Adrenal gland (tissue), 12 donors: Measurements from ENCODE around the gene NBAS. TPM values are rescaled to one million over a fixed set of nuclear protein-coding genes. Genes with fewer than 3 reads are reported as not detected.

ENCODE experiments used
- DNase-seq, 7 donors: peaks; one replicate each; pipeline ENCODE4 v3.0.0-alpha.2; 2019 to 2020
- H3K27ac ChIP-seq, 5 donors: fragments of 200-600 bp; sonication (generic) in 4 of 5; 1 replicate in 3 of 5; 2 replicates in 2 of 5; pipeline versions ENCODE4 v1.5.1 to v1.8.0; 2016 to 2020; ENCODE audit warnings: mild to moderate bottlenecking in 1 of 5
- H3K27me3 ChIP-seq: fragments of 200-600 bp; 2 replicates; pipeline ENCODE4 v1.8.0; 2021
- H3K36me3 ChIP-seq, 2 donors: fragments of 200-600 bp; replicated peaks in 1 of 2; 1 replicate in 1 of 2; 2 replicates in 1 of 2; pipeline versions ENCODE4 v1.5.1 to v1.8.0; 2018 to 2022
- H3K4me1 ChIP-seq, 2 donors: fragments of 200-600 bp; replicated peaks in 1 of 2; 1 replicate in 1 of 2; 2 replicates in 1 of 2; pipeline versions ENCODE4 v1.5.1 to v1.8.0; 2018 to 2021
- H3K4me3 ChIP-seq, 4 donors: fragments of 200-600 bp; sonication (generic) in 3 of 4; one replicate each; pipeline ENCODE4 v1.5.1; 2016 to 2018
- H3K9me3 ChIP-seq, 3 donors: fragments of 200-600 bp; sonication (generic) in 1 of 3; replicated peaks in 1 of 3; 1 replicate in 2 of 3; 2 replicates in 1 of 3; pipeline versions ENCODE4 v1.5.1 to v1.8.0; 2016 to 2021
- POLR2A ChIP-seq, 2 donors: fragments of 450-650 bp; IDR thresholded peaks; one replicate each; pipeline ENCODE4 v1.6.1; 2017; ENCODE audit warnings: antibody characterized with exemption in 2 of 2, mild to moderate bottlenecking in 2 of 2, moderate library complexity in 1 of 2
- WGBS, 4 donors: extraction: QIAGEN DNeasy Blood & Tissue Kit in 2 of 4; methylation state at CpG; one replicate each; pipeline versions ENCODE4 v1.1.5 to v1.1.7; 2013 to 2017; 5-methylcytosine and 5-hydroxymethylcytosine counted together
- intact Hi-C, 2 donors: fragments of 100-400 bp; cut with DNase I; formaldehyde crosslinking; loops; one replicate each; pipeline versions ENCODE4 v1.14.1 to v1.15.0; 2022 to 2023
- polyA plus RNA-seq, 3 donors: library from polyadenylated mRNA; stranded (reverse); fragments of 200-250 nt in 2 of 3; fragments of 350-450 nt in 1 of 3; fragmentation: Illumina TruSeq in 1 of 3; extraction: RNeasy Lipid Tissue Mini Kit (QIAGEN cat#74804) in 1 of 3; gene quantifications; one replicate each; pipeline ENCODE4 v1.2.3, GENCODE V29; 2013 to 2014
- total RNA-seq, 9 donors: library from RNA; depleted of rRNA in 4 of 9; stranded (reverse); fragments of >200 nt in 4 of 9; fragments of 120-200 nt in 1 of 9; fragmentation: NEBNext Ultra II Directional in 1 of 9; extraction: Animal tissue kit (Norgen Biotek cat#: 25700) in 1 of 9; gene quantifications; one replicate each; pipeline versions ENCODE4 v1.1.0 to v1.2.4, GENCODE V29; 2013 to 2023
- TF ChIP-seq, protein P1 (sequence below), 6 experiments: fragments of 450-650 bp in 4 of 6; fragments of 200-600 bp in 2 of 6; sonication (generic) in 1 of 6; IDR thresholded peaks; 1 replicate in 5 of 6; 2 replicates in 1 of 6; pipeline versions ENCODE4 v1.5.1 to v1.8.0; 2016 to 2021; ENCODE audit warnings: antibody characterized with exemption in 6 of 6, mild to moderate bottlenecking in 2 of 6, moderate library complexity in 1 of 6
- donor health status: healthy with polysubstance abuse.
- donor health status: Bipolar disorder and iron deficiency.
- donor health status: DM: yes; HTN: yes; CAD: no.
- donor health status: DM: no; HTN: no; CAD: no.
- donor health status: DM: no; HTN: no; CAD: no.
- donor health status: DM: yes; HTN: yes; CAD: no.

NBAS gene
- total and polyA plus RNA-seq, 12 donors = 22.0 to 62.4 (median 46.2) TPM

- intact Hi-C loops = no loop called here
- no peak overlapping the region for H3K27ac ChIP-seq
- TF ChIP-seq, protein P1, sequence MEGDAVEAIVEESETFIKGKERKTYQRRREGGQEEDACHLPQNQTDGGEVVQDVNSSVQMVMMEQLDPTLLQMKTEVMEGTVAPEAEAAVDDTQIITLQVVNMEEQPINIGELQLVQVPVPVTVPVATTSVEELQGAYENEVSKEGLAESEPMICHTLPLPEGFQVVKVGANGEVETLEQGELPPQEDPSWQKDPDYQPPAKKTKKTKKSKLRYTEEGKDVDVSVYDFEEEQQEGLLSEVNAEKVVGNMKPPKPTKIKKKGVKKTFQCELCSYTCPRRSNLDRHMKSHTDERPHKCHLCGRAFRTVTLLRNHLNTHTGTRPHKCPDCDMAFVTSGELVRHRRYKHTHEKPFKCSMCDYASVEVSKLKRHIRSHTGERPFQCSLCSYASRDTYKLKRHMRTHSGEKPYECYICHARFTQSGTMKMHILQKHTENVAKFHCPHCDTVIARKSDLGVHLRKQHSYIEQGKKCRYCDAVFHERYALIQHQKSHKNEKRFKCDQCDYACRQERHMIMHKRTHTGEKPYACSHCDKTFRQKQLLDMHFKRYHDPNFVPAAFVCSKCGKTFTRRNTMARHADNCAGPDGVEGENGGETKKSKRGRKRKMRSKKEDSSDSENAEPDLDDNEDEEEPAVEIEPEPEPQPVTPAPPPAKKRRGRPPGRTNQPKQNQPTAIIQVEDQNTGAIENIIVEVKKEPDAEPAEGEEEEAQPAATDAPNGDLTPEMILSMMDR (IDR thresholded peaks at IDR 0.05) = no peak
- no peak for TF ChIP-seq POLR2A (IDR thresholded peaks at IDR 0.05)
- no peaks in the 10 kb centered on the region for H3K36me3 ChIP-seq
- no peak for DNase-seq
- H3K9me3 ChIP-seq = no peaks in the 10 kb centered on the region
- 35 to 56% (median 55%) methylated on average over 5 of the region's 5 CpGs for WGBS, 4 donors
- no peak overlapping the region for H3K4me3 ChIP-seq
- no peaks in the 10 kb centered on the region for H3K27me3 ChIP-seq
- H3K4me1 ChIP-seq = peaks cover 18 to 30% of the 10 kb centered on the region in 2 donors
Observed at GRCh38 chr2:15557887-15558311, 3.2 kb downstream of the NBAS start.

- DNase-seq = no peak
- Histone ChIP-seq H3K4me1 (peaks cover 12 to 30% of the 10 kb centered on the region in 2 donors), H3K27me3 (no peaks in the 10 kb centered on the region), H3K27ac (no peak overlapping the region), H3K36me3 (peaks cover 0 to 7% of the 10 kb centered on the region in 2 donors), H3K9me3 (no peaks in the 10 kb centered on the region), H3K4me3 (no peak overlapping the region)
- 92 to 98% (median 95%) methylated on average over 4 of the region's 4 CpGs for WGBS, 4 donors
- TF ChIP-seq, protein P1 (IDR thresholded peaks at IDR 0.05) = no peak
- TF ChIP-seq POLR2A (IDR thresholded peaks at IDR 0.05) = no peak
- intact Hi-C loops = no loop called here
Observed at GRCh38 chr2:15556311-15556930, 4.7 kb downstream of the NBAS start.

DNA sequence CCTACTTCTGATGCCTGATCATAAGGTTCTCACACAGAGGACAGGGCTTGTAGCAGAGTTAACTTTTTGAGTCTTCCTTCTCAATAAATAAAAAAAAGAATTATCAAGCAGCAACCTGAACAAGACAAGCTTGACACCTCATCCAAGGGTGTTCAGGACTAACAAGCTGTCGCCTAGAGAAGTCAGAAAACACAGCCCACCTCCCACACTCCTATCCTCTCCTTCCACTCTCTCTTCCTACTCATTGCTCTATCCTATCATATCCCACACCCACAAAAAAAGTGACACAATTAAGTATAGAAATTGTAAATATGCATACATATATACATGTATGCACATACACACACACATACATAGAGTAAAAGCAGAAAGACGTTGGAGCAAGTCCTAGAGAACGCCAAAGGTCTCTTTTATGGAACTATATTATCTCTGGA, 5.4 kb downstream of the NBAS start:
- H3K27me3 ChIP-seq = no peaks in the 10 kb centered on the region
- WGBS, 4 donors = 91 to 97% (median 94%) methylated on average over 3 of the region's 3 CpGs
- no peaks in the 10 kb centered on the region for H3K9me3 ChIP-seq
- no peak overlapping the region for H3K4me3 ChIP-seq
- intact Hi-C loops = no loop called here
- TF ChIP-seq, protein P1 (IDR thresholded peaks at IDR 0.05) = no peak
- no peak for DNase-seq
- H3K36me3 ChIP-seq = peaks cover 0 to 7% of the 10 kb centered on the region in 2 donors
- H3K27ac ChIP-seq = no peak overlapping the region
- H3K4me1 ChIP-seq = peaks cover 11 to 30% of the 10 kb centered on the region in 2 donors

GRCh38 chr2:15554525-15555218, 6.5 kb downstream of the NBAS start:
- no peak for DNase-seq
- 89 to 96% (median 92%) methylated on average over 5 of the region's 5 CpGs for WGBS, 4 donors
- Histone ChIP-seq H3K36me3 (peaks cover 0 to 10% of the 10 kb centered on the region in 2 donors), H3K27ac (no peak overlapping the region), H3K4me1 (peaks cover 5 to 22% of the 10 kb centered on the region in 2 donors), H3K27me3 (no peaks in the 10 kb centered on the region), H3K4me3 (no peak overlapping the region), H3K9me3 (no peaks in the 10 kb centered on the region)
- TF ChIP-seq, protein P1 (IDR thresholded peaks at IDR 0.05) = no peak
- TF ChIP-seq POLR2A (IDR thresholded peaks at IDR 0.05) = no peak
- intact Hi-C loops = no loop called here
